ENCODE results near the gene FAM181B.

FAM181B gene

DNA sequence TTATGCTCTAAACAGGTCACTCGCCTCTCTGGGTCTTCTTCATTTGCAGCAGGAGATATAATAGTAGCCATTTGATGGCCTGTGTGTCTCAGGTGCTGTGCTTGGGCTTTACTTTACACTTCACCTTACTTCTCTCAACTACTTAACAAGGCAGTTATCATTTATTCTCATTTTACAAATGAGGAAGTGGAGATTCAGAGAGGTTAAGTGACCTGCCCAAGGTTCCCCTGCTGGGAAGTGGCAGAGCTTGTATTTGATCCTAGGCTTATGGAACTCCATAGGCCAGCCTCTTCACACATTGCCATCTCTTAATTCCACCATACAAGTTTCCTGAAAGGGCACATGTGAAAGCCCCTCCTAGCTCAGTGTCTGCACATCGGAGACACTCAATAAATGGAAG is 30.4 kb downstream of the FAM181B start:
- no peak for TF ChIP-seq SIN3A (IDR thresholded peaks at IDR 0.05; ENCODE audit: borderline replicate concordance, insufficient read depth, low read length)
- no peak for TF ChIP-seq POLR2AphosphoS5 (IDR thresholded peaks at IDR 0.05; ENCODE audit: low read depth, low read length)
- TF ChIP-seq TAF1 (IDR thresholded peaks at IDR 0.05; ENCODE audit: borderline replicate concordance, insufficient read depth, low read length): no peak
- TF ChIP-seq, protein P1, sequence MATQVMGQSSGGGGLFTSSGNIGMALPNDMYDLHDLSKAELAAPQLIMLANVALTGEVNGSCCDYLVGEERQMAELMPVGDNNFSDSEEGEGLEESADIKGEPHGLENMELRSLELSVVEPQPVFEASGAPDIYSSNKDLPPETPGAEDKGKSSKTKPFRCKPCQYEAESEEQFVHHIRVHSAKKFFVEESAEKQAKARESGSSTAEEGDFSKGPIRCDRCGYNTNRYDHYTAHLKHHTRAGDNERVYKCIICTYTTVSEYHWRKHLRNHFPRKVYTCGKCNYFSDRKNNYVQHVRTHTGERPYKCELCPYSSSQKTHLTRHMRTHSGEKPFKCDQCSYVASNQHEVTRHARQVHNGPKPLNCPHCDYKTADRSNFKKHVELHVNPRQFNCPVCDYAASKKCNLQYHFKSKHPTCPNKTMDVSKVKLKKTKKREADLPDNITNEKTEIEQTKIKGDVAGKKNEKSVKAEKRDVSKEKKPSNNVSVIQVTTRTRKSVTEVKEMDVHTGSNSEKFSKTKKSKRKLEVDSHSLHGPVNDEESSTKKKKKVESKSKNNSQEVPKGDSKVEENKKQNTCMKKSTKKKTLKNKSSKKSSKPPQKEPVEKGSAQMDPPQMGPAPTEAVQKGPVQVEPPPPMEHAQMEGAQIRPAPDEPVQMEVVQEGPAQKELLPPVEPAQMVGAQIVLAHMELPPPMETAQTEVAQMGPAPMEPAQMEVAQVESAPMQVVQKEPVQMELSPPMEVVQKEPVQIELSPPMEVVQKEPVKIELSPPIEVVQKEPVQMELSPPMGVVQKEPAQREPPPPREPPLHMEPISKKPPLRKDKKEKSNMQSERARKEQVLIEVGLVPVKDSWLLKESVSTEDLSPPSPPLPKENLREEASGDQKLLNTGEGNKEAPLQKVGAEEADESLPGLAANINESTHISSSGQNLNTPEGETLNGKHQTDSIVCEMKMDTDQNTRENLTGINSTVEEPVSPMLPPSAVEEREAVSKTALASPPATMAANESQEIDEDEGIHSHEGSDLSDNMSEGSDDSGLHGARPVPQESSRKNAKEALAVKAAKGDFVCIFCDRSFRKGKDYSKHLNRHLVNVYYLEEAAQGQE (IDR thresholded peaks at IDR 0.05; ENCODE audit: insufficient read depth in 1 of 2, low read depth in 2 of 2, low read length in 2 of 2): no peak

- TF ChIP-seq, protein P1 (IDR thresholded peaks at IDR 0.05; ENCODE audit: insufficient read depth in 1 of 2, low read depth in 2 of 2, low read length in 2 of 2): no peak
- TF ChIP-seq SIN3A (IDR thresholded peaks at IDR 0.05; ENCODE audit: borderline replicate concordance, insufficient read depth, low read length): no peak
- no peak for TF ChIP-seq FOXP2 (optimal IDR thresholded peaks at IDR 0.05; ENCODE audit: borderline replicate concordance, extremely low read depth, extremely low read length, insufficient read depth)
- no peak for TF ChIP-seq TAF1 (IDR thresholded peaks at IDR 0.05; ENCODE audit: borderline replicate concordance, insufficient read depth, low read length)
- TF ChIP-seq POLR2AphosphoS5 (IDR thresholded peaks at IDR 0.05; ENCODE audit: low read depth, low read length): no peak
Measured at GRCh38 chr11:82701847-82702520, 31.7 kb downstream of the FAM181B start.

DNA sequence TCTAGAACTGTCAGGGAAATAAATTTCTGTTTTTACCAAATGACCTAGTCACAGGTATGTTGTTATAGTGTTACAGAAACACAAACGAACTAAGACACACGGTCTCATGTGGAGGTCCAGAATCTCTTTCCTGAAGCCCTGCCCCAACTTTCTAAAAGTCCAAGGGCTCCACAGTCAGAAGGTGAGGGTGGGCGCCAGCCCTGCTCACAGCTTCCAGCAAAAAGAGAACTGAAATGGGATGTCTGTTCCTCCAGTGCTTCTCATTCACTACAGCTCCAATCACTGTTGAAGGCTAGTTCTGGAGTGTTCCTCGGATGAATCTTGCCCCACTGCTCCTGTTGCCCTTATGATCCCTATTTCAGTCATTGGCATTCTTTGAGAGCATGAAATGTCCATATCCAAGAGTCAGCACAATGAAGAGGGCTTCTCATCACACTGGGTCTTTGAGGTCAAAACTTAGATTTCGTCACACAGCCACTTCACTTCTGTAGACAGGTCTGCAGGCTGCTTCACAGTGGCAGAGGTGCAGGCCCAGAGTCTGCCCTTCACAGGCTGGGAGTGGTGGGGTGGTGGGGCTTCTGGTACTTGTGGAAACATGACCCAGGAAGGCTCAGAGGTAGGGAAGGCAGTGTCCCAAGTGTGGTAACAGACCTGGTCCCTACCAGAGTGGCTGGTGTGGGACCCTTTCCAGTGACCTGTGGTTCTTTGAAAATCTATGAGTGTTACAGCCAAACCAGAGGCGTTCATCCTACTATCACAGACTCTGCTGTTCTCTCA is 34.9 kb downstream of the FAM181B start:
- TF ChIP-seq FOXP2 (optimal IDR thresholded peaks at IDR 0.05; ENCODE audit: borderline replicate concordance, extremely low read depth, extremely low read length, insufficient read depth): no peak
- TF ChIP-seq TAF1 (IDR thresholded peaks at IDR 0.05; ENCODE audit: borderline replicate concordance, insufficient read depth, low read length): no peak
- no peak for TF ChIP-seq SIN3A (IDR thresholded peaks at IDR 0.05; ENCODE audit: borderline replicate concordance, insufficient read depth, low read length)
- TF ChIP-seq, protein P1 (IDR thresholded peaks at IDR 0.05; ENCODE audit: insufficient read depth in 1 of 2, low read depth in 2 of 2, low read length in 2 of 2): no peak
- TF ChIP-seq POLR2AphosphoS5 (IDR thresholded peaks at IDR 0.05; ENCODE audit: low read depth, low read length): no peak

GRCh38 chr11:82692981-82693380 is 40.7 kb downstream of the FAM181B start:
- TF ChIP-seq TAF1 (IDR thresholded peaks at IDR 0.05; ENCODE audit: borderline replicate concordance, insufficient read depth, low read length): no peak
- TF ChIP-seq POLR2AphosphoS5 (IDR thresholded peaks at IDR 0.05; ENCODE audit: low read depth, low read length): no peak
- TF ChIP-seq, protein P1 (IDR thresholded peaks at IDR 0.05; ENCODE audit: insufficient read depth in 1 of 2, low read depth in 2 of 2, low read length in 2 of 2): no peak
- no peak for TF ChIP-seq FOXP2 (optimal IDR thresholded peaks at IDR 0.05; ENCODE audit: borderline replicate concordance, extremely low read depth, extremely low read length, insufficient read depth)
- TF ChIP-seq SIN3A (IDR thresholded peaks at IDR 0.05; ENCODE audit: borderline replicate concordance, insufficient read depth, low read length): no peak
